Inferior parietal cortex (tissue), 1 donor: ENCODE measurements around the gene SERTAD2.
A peak's percentile ranks its signal among the peaks of the same experiment; 100 is the strongest.

Source experiments
- DNase-seq: peaks from one replicate; pipeline ENCODE4 v3.0.0-alpha.2; 2016; ENCODE audit errors: extremely low spot score

The SERTAD2 gene

DNA sequence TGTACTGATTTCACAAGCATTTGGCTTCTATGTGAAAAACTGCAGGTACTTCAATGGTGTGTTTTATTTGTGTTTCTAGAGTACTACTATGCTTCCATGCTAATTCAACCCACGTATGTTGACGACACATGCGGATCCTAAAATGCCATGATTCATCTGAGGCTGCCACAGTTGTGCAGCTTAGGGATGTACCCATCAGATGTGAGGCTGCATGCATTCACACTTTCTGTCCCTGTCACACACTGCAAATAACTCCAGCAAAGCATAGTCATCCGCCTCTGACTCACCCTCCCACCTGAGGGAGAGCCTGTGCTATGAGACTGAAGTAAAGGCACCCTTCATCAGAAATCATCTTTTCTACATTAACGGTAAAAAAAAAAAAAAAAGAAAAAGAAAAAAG lies 22.1 kb upstream of the SERTAD2 start:
- peak; percentile 62 for DNase-seq

DNA sequence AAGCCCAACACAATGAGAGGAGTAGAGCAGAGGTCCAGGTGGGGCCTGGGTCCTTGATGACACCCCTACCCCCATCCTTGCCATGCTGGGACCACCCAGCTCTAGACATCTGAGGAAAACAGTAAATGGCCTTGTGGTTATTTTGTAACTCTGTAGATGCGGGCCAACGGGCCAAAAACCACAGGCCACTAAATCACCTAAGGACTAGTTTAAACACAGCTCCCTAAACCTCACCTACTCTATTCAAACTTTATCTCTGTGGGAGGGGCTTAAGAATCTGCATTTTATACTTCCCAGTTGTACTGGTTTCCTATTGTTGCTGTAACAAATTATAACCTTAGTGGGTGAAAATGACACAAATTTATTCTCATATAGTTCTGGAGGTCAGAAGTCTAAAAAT lies 19.0 kb upstream of the SERTAD2 start:
- DNase-seq, result no peak

DNA sequence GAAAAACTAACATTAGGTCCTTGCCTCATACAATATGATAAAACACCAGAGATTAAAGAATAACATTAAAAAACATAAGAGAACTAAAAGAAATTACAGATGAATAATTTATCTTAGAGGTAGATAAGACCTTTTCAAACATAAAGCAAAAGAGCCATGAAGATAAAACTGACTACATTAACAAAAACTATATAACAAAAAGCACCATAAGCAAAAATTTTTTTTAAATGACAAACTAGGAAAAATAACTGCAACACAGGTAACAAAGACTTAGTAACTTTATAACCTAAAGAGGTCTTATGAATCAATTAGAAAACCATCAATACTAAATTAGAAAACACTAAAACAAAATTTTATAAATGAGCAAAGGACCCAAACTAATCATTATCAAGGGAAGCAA lies 16.3 kb upstream of the SERTAD2 start:
- no peak for DNase-seq

DNA sequence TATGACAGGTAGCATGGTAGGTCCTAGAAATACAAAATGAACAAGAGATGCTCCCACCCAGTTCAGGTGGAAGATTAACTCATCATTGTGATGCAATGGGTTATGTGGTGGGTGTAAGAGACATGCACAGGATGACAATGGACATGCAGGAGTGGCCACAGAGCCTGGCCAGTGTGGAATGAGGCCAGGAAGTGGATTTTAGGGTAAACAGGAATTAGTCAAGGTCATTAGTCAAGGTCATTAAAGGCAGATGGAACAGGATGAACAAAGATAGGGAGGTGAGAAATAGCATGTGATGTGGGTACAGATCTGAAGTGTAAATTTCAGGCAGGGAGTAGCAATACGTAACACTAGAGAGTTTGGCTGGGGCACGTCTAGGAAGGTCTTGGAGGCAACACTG lies 15.6 kb upstream of the SERTAD2 start:
- DNase-seq, result no peak

DNA sequence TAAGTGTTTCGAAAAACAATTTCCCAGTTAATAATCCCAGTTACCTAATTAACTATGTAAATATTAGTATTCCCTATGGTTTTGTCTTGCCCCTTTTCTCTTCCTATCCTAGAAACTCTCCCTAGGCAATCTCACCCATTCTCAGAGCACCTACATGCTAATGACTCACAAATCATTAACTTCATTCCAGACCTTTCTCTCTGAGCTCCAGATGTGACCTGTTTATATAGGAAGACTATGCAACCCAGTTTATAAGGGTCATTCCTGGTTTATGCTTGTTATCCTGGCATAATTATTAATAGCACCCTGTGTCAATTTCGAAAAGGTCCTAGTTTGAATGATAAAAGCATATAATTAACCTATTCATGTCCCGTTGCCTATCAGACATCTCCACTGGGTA lies 14.8 kb upstream of the SERTAD2 start:
- DNase-seq, result no peak

DNA sequence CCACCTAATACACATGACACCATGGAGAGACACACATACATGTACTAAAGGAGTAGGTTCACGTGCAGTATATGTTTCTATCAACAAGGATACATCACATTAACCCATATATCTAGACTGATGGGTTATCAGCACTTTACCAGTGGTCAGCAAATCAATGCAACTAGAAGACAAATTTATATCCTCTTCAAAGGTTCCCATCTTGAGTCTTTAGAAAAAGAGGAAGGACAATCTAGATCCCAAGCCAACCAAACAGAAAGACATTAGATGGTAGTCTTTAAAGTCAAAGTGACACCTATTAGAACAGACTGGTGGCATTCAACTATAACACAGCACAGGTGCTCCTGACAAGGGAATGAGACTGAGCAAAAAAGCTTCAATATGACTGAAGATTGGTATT lies 13.8 kb upstream of the SERTAD2 start:
- DNase-seq, result no peak

DNA sequence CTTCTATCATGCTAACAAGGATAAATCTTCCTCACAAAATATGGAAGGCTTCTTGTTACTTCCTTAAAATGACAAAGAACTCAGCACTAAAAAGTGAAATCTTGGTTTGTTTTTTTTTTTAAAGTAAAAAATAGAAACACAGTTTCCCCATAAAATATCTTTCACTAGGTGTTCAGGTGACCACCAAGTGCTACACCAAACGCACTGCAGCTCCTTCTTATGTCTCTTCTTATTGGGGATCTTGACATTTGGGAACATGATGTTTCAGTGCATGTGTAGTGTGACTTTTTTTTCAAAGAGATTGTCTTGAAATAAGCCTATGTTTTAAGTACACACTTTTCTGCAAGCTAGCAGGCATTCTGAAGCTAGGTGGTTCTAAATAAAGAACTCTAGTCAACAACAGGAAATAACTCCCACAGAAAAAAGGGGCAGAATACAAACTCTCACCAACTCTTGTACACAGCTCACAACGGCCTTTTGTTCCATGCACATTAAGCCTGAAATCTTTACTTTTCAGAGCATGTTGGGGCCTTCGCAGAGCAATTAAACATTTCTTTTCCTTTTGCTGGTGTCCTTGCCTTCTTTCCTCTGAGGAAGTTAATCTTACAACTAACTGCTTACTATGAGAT lies 13.2 kb upstream of the SERTAD2 start:
- DNase-seq, result no peak

DNA sequence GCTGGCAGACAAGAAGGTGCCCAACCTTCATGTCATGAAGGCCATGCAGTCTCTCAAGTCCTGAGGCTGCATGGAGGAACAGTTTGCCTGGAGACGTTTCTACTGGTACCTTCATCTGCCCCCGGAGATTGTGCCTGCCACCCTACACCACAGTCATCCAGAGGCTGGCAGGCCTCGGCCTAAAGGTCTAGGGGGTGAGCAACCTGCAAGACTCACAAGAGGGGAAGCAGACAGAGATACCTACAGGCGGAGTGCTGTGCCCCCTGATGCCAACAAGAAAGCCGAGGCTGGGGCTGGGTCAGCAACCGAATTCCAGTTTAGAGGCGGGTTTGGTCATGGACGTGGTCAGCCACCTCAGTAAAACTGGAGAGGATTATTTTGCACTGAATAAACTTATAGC lies 12.0 kb upstream of the SERTAD2 start:
- no peak for DNase-seq

DNA sequence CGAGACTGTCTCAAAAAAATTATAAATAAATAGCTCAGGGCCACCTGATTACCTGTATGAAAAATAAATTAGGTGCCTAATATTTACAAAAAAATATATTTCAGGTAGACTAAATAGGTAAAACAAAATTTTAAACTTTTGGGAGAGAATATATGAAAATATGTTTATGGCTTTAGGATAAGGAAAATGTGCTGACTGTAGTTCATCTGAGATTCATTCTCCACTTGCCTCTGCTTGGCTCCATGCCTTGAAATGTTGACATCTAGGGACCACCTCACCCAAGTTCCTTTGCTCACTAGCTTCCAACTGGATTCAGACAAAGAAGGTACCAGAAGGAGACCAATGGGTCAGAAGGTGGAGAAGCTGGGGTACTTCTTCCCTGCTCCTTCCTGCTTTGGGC lies 9.7 kb upstream of the SERTAD2 start:
- no peak for DNase-seq

DNA sequence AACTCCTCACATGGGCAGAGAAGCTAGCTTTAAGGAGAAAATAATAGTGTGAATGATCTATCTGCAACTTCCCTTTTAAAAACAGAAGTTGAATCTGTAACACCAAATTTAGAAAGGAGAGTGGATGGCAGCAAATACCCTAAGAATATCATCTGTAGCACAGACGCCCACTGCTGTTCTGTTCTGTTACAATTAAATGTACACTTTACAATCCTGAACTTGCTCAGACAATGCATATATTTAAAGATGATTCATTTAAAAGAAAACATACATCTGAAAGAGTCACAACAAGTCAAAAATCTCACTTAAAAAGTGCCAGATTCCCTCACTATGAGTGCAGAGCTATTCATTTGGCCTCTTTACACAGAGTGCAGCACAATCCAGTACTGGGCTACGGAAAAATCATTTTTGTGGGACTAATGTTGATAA lies 8.0 kb upstream of the SERTAD2 start:
- DNase-seq, result no peak

DNA sequence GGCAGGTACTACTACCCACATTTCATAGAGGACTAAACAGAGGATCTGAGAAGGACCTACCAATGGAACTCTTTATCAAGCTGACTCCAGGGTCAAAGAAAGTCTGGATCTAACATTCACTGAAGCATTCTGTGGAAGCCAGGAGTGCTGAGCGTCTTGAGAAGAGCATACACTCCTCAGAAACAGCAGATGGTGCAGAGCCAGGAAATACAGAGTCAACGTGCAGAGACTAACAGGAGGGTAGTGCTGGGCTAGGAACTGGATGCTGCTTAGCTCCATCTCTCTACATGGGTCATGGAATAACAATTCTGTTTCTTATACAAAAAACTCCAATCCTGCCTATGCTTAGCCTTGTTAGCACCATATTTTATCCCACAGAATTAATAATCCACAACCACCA lies 5.5 kb upstream of the SERTAD2 start:
- DNase-seq, result no peak

DNA sequence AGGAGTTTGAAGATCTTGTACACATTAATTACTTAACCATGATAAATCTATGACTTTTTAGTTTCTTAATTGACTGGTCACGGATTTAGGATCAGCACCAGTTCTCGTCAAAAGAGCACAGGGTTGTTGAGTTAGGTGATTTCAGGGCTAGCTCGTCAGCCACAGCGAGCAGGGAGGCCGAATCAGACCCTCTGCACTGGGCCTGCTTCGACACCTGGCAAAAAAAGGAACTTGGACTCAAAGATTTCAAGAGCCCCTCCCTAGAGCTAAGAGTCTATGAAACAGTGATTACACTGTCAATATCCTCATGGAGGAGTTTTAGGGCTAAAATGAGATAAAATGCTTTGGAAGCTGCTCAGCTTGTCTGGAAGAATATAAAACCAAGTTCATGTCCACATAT lies 4.6 kb upstream of the SERTAD2 start:
- DNase-seq, result no peak

DNA sequence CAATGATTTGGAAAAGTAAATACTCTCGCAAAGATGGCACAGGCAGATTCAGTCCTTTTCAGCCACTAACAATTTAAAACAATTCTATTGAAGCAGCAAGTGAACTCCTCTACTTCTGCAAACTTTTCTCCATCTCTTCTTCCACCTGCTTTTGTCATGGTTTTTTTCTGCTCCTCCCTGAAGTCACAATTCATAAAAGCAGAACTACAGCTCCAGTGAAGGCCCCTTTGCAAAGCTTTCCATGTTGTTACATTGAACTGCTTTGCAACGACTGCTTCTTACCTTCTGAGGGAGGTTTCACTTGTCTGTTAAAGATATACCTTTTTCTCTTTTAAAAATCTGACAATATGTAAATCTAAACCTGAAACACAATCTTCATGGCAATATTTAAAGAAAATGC lies 3.7 kb upstream of the SERTAD2 start:
- no peak for DNase-seq

DNA sequence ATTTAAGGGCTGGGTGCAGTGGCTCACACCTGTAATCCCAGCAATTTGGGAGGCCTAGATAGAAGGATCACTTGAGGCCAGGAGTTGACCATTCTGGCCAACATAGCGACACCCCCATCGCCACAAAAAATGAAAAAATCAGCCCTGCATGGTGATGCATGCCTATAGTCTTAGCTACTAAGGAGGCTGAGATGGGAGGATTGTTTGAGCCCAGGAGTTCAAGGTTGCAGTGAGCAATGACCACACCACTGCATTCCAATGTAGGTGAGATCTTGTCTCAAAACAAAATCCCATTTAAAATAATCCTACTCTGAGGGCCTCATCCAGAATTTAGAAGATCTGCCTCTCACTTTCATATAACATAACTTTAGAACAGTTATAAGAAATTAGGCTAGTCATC lies 2.7 kb upstream of the SERTAD2 start:
- DNase-seq, result no peak

DNA sequence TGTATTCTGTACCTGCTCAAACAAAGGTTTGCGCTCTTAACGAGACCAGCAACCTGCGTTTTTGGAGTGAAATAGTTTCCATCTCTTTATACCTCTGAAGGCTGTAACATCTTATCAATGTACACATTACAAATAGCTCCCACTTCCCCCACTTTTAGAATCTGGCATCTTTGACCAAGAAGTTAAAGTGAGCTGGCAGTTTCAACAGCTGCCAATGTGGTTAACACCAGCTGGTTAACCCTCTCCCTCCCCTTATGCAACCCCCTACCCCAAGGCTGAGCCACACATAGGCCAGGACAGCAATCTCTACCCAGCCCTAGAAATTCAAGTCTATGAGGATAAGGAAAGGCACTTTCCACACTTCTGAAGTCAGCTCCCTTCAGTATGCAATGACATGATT lies 2.2 kb upstream of the SERTAD2 start:
- DNase-seq, result no peak

DNA sequence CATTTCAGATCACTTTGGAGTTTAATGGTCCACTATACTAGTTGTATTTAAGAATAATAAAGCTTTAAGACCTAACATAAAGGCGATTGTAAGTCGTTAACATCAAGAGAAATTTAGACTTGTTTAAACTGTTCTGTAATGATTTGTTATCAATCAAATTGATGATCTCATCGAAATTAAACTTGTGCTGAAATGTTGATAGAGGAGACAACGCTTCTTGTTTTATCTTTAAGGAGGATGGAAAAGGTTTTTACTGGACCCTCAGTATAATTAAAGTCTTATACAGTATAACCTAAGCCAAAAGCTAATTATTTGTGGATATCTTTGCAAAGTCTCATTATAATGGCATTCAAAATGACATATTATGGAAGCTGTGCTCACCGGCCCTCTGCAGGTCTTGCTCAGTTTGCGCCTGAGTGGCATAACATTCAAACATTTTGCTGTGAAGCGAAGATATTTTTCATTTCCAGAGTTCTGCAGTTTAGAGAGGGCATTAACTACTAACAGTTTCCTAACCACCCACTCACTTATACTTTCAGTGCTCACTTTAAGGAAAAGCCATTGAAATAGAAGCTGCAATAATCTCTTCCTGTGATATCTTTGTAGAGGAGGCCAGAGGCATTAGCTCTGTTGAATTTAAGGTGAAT lies 1.4 kb upstream of the SERTAD2 start:
- no peak for DNase-seq

DNA sequence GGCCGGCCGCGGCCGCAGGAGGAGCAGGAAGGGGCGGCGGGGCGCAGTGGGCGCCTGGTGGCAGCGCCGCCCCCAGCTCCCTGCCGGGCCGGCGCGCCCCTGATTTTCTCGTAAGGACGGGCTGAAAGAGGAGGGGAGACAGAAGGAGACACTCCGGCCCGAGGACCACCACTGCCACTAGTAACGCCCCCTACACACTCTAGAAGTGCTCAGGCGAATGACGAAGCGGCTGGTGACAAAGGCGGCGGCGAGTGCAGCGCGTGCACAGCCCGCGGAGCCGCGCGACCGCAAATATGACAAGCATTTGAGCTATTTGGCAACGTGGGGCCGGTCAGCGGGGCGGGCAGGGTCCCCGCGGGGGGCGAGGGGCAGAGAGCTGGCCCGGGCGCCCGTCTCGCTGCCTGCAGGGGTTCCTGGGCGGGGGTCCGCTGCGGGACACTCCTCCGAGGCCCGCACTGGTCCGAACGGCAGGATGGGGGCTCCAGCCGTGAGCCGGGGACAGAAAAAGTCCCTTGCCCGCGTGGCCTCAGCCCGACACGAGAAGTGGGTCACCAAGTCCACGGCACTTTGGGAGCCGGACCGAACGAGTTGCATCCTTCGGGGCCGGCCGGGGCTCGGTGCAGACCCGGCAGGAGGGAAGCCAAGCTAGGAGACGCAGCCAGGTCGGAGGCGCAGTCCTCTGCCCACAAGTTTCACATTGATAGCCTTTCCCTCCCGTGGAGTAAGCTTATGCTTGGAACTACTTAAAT lies 524 bp upstream of the SERTAD2 start:
- DNase-seq, result no peak

DNA sequence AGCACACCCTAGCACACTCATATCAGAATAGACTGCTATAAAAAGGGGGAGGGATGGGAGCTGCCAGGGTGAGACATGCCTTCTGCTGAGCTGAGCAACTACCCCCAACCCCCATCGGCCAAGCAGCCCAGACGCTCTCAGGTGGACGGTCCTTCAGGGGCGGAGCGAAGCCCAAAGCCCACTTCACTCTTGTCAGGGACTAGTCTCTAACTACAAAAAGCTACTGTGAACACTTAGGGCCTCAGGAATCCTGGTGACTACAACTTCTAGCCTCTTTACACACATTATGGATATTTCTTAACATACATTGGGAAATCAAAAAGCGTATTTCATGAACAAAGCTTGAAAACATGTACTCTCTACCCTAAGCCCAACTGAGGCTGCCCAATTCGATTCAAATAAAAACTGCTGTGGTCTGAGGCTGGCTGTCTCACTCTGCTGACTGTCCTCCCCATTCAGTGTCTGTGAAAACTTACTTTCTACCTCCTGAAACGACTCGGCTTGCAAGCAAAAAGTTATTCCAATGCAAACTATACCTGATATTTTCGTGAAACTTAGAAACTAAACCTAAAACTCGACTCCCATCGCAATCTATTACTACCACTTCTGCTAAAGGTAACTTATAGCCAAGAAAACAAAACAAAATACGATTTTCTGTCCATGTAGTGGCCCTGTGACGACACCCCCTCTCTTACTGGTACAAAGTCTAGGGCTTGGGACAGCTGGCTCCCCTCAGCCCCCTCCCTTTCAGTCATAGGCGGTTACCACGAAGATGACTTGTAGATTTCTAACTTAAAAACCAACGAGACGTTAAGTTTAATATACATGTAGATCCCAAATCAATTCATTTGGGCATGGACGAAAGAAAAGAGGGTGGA lies 1.2 kb downstream of the SERTAD2 start:
- DNase-seq, result no peak

DNA sequence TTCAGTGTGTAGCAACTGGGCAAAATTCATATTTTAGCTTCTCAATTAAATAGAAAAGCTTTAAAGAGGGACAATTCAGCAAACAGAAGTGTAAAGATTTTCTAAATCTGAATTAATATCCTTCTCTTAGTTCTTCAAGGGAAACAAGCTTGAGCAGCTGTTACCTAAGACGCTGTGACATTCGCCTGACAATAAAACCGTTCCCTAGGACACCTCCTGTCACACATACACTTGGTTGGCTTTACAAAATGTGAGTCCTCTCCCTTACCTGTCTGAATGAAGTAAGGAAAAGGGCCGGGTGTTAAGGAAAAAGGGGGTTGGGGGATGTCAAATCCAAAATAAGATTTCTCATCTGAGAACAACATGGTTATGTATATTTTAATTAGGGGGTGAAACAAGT lies 2.1 kb downstream of the SERTAD2 start:
- DNase-seq, result no peak

DNA sequence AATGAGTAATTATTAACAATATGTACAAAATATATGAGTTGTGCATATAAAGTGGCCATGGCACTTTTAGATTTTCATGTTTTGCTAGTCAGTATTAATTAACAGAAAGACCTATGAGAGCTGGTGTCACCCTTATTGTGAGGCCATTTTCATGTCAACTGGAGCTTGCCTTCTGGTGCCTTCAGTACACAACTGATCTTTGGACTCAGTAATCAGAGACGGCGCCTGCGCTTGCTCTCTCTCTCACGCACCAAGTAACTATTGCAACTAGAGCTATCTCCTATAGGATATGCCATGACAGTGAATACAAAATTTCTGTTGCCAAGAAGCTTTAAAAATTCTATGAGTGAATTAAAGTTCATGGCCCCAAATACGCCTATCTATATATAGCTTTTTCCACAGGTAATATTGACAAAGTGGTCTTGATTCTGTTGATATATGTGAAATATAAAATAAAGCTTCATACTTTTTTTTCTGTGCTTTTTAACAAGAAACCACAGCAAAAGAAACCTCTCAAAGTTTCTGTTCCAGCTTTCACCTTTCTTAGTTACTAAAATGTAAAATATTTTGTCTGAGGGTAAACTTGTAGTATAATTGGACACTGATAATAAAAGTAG lies 2.9 kb downstream of the SERTAD2 start:
- no peak for DNase-seq

DNA sequence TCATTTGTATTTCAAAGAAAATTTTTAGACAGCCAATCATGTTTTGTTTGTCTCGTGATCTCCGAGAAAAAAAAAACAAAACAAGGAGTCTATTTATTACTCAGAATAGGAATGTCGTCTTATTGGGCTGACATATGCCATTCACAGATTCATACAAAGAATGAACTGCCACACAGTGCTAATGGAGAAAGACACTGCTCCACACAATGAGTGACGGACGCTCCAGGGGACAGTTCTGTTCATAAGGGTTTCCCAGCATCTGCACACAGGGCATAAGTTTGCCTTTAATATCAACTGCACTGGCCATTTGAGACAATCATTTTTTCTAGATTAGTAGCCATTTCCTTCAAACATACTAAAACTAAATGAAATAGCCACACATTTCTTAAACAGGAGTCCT lies 3.4 kb downstream of the SERTAD2 start:
- no peak for DNase-seq

DNA sequence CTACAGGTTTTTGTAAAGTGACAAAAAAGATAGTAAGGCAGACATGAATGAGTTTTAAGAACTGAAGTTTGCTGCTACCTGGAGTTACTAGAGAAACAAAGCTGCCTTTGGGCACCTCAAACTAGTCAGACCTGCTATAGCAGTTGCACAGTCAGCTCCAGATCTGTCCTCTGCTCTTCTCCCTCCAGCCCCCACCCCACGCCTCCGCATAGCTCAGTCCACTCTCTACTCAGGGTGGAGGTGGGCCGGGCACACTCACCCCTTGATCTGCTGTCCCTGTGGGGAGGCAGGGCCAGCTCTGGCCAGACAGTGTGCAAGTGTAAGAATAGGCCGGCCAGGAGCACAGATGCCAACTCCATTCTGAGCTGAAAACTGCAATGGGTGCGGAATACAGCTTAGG lies 4.1 kb downstream of the SERTAD2 start:
- DNase-seq, result no peak
